Measurements from ENCODE around the gene AGT.

DNA sequence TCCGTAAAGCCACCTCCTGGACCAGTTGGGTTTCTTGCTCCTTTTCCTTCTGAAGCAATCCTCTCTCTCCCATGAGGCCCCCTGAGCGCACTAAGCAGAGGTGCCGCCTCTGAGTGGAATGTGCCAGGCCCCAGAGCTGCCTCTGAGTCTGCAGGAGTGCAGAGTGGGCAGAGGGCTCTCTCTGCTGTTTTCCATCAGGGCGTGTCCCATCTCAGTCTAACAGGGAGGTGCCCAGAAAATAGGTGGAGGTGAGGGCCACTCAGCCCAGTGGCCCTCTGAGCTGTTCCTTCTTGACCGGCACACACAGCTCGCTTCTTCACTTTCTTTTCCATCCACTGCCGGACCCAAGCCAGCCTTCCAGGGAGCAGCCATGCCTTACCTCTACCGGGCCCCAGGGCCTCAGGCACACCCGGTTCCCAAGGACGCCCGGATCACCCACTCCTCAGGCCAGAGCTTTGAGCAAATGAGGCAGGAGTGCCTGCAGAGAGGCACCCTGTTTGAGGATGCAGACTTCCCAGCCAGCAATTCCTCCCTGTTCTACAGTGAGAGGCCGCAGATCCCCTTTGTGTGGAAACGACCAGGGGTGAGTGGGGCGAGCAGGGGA lies 33.3 kb upstream of the AGT start, which contains the start of gene CAPN9:
- TF ChIP-seq EP300 (IDR thresholded peaks at IDR 0.05): no peak
- no peak for TF ChIP-seq CBX2 (IDR thresholded peaks at IDR 0.05; ENCODE audit: borderline replicate concordance, low read depth)
- TF ChIP-seq CTCF (IDR thresholded peaks at IDR 0.05): no peak
- no peak for TF ChIP-seq MAX (IDR thresholded peaks at IDR 0.05)
- TF ChIP-seq BHLHE40 (IDR thresholded peaks at IDR 0.05; ENCODE audit: low read depth, low read length): no peak
- TF ChIP-seq POLR2A (IDR thresholded peaks at IDR 0.05; ENCODE audit: low read length): no peak
- TF ChIP-seq CEBPB (IDR thresholded peaks at IDR 0.05): no peak
- no peak for TF ChIP-seq HDAC2 (IDR thresholded peaks at IDR 0.05)
- TF ChIP-seq HEYL (CRISPR knock-in tag; IDR thresholded peaks at IDR 0.05): no peak
- TF ChIP-seq REST (IDR thresholded peaks at IDR 0.05): no peak
- TF ChIP-seq, protein P1, sequence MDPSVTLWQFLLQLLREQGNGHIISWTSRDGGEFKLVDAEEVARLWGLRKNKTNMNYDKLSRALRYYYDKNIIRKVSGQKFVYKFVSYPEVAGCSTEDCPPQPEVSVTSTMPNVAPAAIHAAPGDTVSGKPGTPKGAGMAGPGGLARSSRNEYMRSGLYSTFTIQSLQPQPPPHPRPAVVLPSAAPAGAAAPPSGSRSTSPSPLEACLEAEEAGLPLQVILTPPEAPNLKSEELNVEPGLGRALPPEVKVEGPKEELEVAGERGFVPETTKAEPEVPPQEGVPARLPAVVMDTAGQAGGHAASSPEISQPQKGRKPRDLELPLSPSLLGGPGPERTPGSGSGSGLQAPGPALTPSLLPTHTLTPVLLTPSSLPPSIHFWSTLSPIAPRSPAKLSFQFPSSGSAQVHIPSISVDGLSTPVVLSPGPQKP (IDR thresholded peaks at IDR 0.05; ENCODE audit: low read depth, low read length): no peak
- no peak for TF ChIP-seq RCOR1 (IDR thresholded peaks at IDR 0.05; ENCODE audit: low read depth, low read length)
- TF ChIP-seq JUNB (IDR thresholded peaks at IDR 0.05): no peak
- TF ChIP-seq, protein P2, sequence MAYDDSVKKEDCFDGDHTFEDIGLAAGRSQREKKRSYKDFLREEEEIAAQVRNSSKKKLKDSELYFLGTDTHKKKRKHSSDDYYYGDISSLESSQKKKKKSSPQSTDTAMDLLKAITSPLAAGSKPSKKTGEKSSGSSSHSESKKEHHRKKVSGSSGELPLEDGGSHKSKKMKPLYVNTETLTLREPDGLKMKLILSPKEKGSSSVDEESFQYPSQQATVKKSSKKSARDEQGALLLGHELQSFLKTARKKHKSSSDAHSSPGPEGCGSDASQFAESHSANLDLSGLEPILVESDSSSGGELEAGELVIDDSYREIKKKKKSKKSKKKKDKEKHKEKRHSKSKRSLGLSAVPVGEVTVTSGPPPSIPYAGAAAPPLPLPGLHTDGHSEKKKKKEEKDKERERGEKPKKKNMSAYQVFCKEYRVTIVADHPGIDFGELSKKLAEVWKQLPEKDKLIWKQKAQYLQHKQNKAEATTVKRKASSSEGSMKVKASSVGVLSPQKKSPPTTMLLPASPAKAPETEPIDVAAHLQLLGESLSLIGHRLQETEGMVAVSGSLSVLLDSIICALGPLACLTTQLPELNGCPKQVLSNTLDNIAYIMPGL (CRISPR knock-in tag; IDR thresholded peaks at IDR 0.05; ENCODE audit: borderline replicate concordance): no peak

Data from A549 (cell line).